Dendritic cell treated with granulocyte-macrophage colony-stimulating factor and Interleukin-4, amounts not matched to agents 40 ng/mL and 50 ng/mL, for 4 days (primary cell): ENCODE data around the gene SBNO2.
"Not testable (repeated sequence)": the region's sequence is repeated elsewhere in the genome, so short reads cannot be mapped to it uniquely, and the experiment has no call there.

Experiments used
- H3K27ac Mint-ChIP-seq: one replicate; pipeline ENCODE4 v1.8.0; 2022; ENCODE audit warnings: mild to moderate bottlenecking, mixed read lengths
- H3K27me3 Mint-ChIP-seq: one replicate; pipeline ENCODE4 v1.8.0; 2022; ENCODE audit warnings: mild to moderate bottlenecking, mixed read lengths
- H3K36me3 Mint-ChIP-seq: one replicate; pipeline ENCODE4 v1.8.0; 2022; ENCODE audit warnings: low read depth, mixed read lengths
- H3K4me1 Mint-ChIP-seq: one replicate; pipeline ENCODE4 v1.8.0; 2022; ENCODE audit warnings: low read depth, mixed read lengths
- H3K4me3 Mint-ChIP-seq: one replicate; pipeline ENCODE4 v1.8.0; 2022; ENCODE audit warnings: mild to moderate bottlenecking, moderate library complexity, mixed read lengths
- H3K9me3 Mint-ChIP-seq: one replicate; pipeline ENCODE4 v1.8.0; 2022; ENCODE audit warnings: mixed read lengths
- intact Hi-C: fragments of 100-400 bp; cut with micrococcal nuclease; formaldehyde crosslinking; loops from one replicate; pipeline ENCODE4 v1.15.0; 2022

Gene SBNO2

GRCh38 chr19:1214862-1215731, 41.0 kb upstream of the SBNO2 start:
- Mint-ChIP-seq H3K36me3 (peaks cover 71% of the 10 kb centered on the region), H3K27ac (peak overlapping the region; percentile 97), H3K4me1 (peaks cover 52% of the 10 kb centered on the region), H3K27me3 (no peaks in the 10 kb centered on the region), H3K9me3 (no peaks in the 10 kb centered on the region), H3K4me3 (no peak overlapping the region)
- intact Hi-C loops, result no loop called here

DNA sequence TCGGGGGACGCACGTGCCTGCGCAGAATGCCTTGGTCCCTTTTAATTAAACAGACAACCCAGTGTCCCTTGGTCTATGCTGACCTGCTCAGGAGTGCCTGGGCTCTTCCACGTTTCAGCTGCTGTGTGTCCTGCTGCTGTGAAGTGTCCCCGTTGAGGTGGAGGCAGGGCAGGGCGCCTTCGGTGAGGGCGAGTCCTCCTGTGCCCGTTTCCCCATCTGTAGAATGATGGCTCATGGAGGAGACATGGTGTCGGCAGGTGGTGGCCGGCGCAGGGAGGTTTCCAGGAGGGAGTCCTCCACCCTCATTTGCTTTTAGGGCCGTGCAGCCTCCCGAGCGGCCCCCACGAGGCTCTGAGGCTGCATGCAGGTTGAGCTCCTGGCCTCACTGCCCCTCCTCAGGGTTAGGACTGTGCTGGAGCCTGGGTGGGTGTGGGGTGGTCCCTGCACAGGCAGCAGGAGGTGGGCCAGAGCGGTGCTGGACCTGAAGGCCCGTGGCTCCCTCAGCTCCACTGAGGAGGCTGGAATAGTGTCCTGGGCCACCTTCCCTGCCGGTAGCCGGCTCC, 40.3 kb upstream of the SBNO2 start:
- H3K4me3 Mint-ChIP-seq, result peak overlapping the region; percentile 72
- H3K27me3 Mint-ChIP-seq, result no peaks in the 10 kb centered on the region
- H3K9me3 Mint-ChIP-seq, result no peaks in the 10 kb centered on the region
- H3K27ac Mint-ChIP-seq, result peak overlapping the region; percentile 97
- peaks cover 60% of the 10 kb centered on the region for H3K4me1 Mint-ChIP-seq
- peaks cover 71% of the 10 kb centered on the region for H3K36me3 Mint-ChIP-seq
- intact Hi-C loops, result no loop called here

GRCh38 chr19:1213391-1214286, 39.6 kb upstream of the SBNO2 start:
- Mint-ChIP-seq H3K36me3 (peaks cover 77% of the 10 kb centered on the region), H3K27me3 (no peaks in the 10 kb centered on the region), H3K4me3 (peak overlapping the region; percentile 72), H3K27ac (peak overlapping the region; percentile 97), H3K4me1 (peaks cover 61% of the 10 kb centered on the region), H3K9me3 (no peaks in the 10 kb centered on the region)
- intact Hi-C loops, result loop anchor here (1.0 kb wide), 1 partner anchor 8 kb away; the partner anchor contains the start of gene STK11

DNA sequence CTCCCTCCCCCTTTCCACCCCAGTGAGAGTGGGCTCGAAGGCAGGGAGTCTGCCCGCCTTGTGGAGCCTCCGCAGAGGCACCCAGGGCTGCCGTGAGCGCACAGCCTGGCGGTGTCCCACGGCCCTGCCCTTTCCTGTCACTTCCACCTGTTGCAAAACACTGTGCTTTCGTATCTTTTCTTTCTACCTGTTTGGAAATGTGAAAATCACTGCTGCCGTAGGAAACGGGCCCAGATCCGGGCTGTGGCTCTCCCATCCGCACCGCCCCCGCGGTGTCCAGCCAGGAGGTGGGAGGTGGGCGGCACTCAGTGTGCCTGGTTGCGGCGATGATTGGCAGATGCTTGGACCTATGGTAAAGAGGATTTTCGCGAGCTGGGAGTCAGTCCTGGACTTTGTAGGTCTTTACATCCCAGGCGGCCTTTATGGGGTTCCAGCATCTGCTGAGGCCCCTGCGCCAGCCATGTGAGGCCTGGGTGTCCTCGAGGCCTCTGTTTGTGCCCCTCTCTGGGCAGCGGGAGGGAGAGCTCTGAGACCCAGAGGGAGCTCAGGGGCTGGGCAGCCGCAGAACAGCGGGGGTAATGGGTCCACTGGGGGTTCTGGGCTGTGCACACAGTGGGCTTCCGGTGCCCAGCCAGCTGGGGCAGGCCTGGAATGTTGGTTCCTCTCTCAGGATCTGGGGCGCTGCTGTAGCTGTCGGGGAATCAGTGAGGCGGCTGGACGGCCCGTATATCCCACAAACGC, 37.6 kb upstream of the SBNO2 start:
- intact Hi-C loops, result no loop called here
- Mint-ChIP-seq H3K36me3 (peaks cover 77% of the 10 kb centered on the region), H3K4me3 (no peak overlapping the region), H3K9me3 (no peaks in the 10 kb centered on the region), H3K4me1 (peaks cover 65% of the 10 kb centered on the region), H3K27ac (peak overlapping the region; percentile 64), H3K27me3 (no peaks in the 10 kb centered on the region)

DNA sequence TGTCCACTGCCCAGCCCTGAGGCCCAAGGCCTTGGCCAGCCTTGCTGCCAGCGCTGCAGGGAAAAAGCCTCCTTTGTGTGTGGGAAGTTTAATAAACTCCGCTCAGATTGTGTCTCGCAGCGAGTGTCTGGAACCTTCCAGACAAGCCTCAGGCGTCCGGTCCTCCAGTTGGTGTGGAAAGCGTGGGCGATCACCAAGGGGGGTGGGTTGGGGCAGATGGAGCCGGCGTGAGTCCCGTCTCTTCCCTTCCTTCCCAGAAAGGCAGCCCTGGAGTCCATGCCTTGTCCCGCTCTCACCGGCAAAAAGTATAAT, 36.1 kb upstream of the SBNO2 start:
- H3K36me3 Mint-ChIP-seq, result peaks cover 67% of the 10 kb centered on the region

DNA sequence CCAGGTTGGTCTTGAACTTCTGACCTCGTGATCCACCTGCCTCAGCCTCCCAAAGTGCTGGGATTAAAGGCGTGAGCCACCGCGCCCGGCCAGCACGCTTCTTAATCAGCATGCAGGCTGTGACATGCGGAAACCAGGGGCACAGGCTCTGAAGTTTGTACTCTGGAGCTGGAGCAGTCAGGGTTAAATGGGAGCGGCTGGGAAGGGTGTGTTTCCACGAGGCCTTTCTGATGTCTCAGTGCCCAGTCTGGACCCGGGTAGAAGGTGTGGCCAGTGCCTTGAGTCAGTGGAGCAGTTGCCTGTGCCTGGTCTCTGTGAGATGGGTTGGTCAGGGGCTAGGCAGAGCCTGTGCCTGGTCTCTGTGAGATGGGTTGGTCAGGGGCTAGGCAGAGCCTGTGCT, 34.8 kb upstream of the SBNO2 start:
- H3K27ac Mint-ChIP-seq, intact Hi-C loops, H3K27me3 Mint-ChIP-seq, H3K9me3 Mint-ChIP-seq: not testable (repeated sequence)
- Mint-ChIP-seq H3K4me3 (peak overlapping the region; percentile 26), H3K4me1 (peaks cover 47% of the 10 kb centered on the region), H3K36me3 (peaks cover 65% of the 10 kb centered on the region)

More for the DNA sequence above, 36.1 kb upstream of the SBNO2 start:
- Mint-ChIP-seq H3K4me3 (no peak overlapping the region), H3K27me3 (no peaks in the 10 kb centered on the region), H3K4me1 (peaks cover 61% of the 10 kb centered on the region), H3K9me3 (no peaks in the 10 kb centered on the region), H3K27ac (no peak overlapping the region)
- intact Hi-C loops, result no loop called here

DNA sequence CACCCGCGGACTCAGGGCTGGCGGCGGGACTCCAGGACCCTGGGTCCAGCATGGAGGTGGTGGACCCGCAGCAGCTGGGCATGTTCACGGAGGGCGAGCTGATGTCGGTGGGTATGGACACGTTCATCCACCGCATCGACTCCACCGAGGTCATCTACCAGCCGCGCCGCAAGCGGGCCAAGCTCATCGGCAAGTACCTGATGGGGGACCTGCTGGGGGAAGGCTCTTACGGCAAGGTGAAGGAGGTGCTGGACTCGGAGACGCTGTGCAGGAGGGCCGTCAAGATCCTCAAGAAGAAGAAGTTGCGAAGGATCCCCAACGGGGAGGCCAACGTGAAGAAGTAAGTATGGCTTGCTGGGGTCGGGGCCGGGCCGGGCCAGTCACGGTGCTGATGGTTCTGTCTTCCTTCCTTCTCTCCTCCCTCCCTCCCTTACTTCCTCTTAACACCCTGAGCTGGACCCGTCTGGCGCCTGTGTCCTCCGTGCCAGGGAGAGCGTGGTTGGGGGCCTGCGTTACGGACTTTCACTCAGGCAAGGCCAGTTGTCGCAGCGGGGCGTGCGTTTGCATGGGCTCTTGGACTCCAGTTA, 32.9 kb upstream of the SBNO2 start:
- peak overlapping the region; percentile 88 for H3K27ac Mint-ChIP-seq
- no peaks in the 10 kb centered on the region for H3K9me3 Mint-ChIP-seq
- no peaks in the 10 kb centered on the region for H3K27me3 Mint-ChIP-seq
- H3K4me1 Mint-ChIP-seq, result peaks cover 49% of the 10 kb centered on the region
- intact Hi-C loops, result no loop called here
- H3K36me3 Mint-ChIP-seq, result peaks cover 55% of the 10 kb centered on the region
- peak overlapping the region; percentile 93 for H3K4me3 Mint-ChIP-seq

DNA sequence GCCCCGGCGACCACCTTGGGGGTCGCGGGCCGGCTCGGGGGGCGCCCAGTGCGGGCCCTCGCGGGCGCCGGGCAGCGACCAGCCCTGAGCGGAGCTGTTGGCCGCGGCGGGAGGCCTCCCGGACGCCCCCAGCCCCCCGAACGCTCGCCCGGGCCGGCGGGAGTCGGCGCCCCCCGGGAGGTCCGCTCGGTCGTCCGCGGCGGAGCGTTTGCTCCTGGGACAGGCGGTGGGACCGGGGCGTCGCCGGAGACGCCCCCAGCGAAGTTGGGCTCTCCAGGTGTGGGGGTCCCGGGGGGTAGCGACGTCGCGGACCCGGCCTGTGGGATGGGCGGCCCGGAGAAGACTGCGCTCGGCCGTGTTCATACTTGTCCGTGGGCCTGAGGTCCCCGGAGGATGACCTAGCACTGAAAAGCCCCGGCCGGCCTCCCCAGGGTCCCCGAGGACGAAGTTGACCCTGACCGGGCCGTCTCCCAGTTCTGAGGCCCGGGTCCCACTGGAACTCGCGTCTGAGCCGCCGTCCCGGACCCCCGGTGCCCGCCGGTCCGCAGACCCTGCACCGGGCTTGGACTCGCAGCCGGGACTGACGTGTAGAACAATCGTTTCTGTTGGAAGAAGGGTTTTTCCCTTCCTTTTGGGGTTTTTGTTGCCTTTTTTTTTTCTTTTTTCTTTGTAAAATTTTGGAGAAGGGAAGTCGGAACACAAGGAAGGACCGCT, 32.2 kb upstream of the SBNO2 start:
- Mint-ChIP-seq H3K9me3 (no peaks in the 10 kb centered on the region), H3K4me1 (peaks cover 42% of the 10 kb centered on the region), H3K36me3 (peaks cover 49% of the 10 kb centered on the region), H3K27me3 (no peaks in the 10 kb centered on the region), H3K4me3 (peak overlapping the region; percentile 93), H3K27ac (peak overlapping the region; percentile 88)
- intact Hi-C loops, result no loop called here

GRCh38 chr19:1205114-1206099, 31.3 kb upstream of the SBNO2 start, which contains the start of gene STK11:
STK11 (plus strand) TSS chr19:1205778; CDS start chr19:1206914, 1,136 bp downstream.
- Mint-ChIP-seq H3K4me1 (peaks cover 41% of the 10 kb centered on the region), H3K36me3 (peaks cover 40% of the 10 kb centered on the region), H3K27ac (peak within 1 kb of the TSS; percentile 88), H3K27me3 (no peaks in the 10 kb centered on the region), H3K4me3 (peak within 1 kb of the TSS; percentile 93), H3K9me3 (no peaks in the 10 kb centered on the region)
- intact Hi-C loops, result loop anchor here (1.0 kb wide), 1 partner anchor 8 kb away; no protein-coding TSS in a partner anchor

DNA sequence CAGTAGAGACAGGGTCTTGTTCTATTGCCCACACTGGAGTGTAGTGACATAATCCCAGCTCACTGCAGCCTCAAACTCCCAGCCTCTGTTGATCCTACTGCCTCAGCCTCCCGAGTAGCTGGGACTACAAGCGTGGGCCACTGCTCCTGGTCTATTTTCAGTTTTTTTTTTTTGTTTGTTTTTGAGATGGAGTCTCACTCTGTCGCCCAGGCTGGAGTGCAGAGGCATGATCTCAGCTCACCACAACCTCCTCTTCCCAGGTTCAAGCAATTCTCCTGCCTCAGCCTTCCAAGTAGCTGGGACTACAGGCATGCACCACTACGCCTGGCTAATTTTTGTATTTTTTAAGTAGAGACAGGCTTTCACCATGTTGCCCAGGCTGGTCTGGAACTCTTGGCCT, 26.5 kb upstream of the SBNO2 start:
- H3K36me3 Mint-ChIP-seq, H3K27me3 Mint-ChIP-seq, H3K27ac Mint-ChIP-seq, intact Hi-C loops, H3K9me3 Mint-ChIP-seq, H3K4me3 Mint-ChIP-seq: not testable (repeated sequence)
- H3K4me1 Mint-ChIP-seq, result peaks cover 12% of the 10 kb centered on the region

GRCh38 chr19:1199531-1199930, 25.5 kb upstream of the SBNO2 start:
- H3K4me1 Mint-ChIP-seq, result peaks cover 12% of the 10 kb centered on the region
- intact Hi-C loops, result no loop called here
- no peaks in the 10 kb centered on the region for H3K9me3 Mint-ChIP-seq
- no peaks in the 10 kb centered on the region for H3K27me3 Mint-ChIP-seq
- H3K36me3 Mint-ChIP-seq, result no peaks in the 10 kb centered on the region
- H3K27ac Mint-ChIP-seq, result no peak overlapping the region
- no peak overlapping the region for H3K4me3 Mint-ChIP-seq

GRCh38 chr19:1189419-1189818, 15.4 kb upstream of the SBNO2 start:
- Mint-ChIP-seq H3K4me1 (peaks cover 33% of the 10 kb centered on the region), H3K9me3 (no peaks in the 10 kb centered on the region), H3K36me3 (no peaks in the 10 kb centered on the region), H3K27ac (peak overlapping the region; percentile 75), H3K27me3 (peaks cover 2% of the 10 kb centered on the region), H3K4me3 (no peak overlapping the region)
- intact Hi-C loops, result no loop called here
